Mammary epithelial cell (primary cell): ENCODE results near the gene LNP1.

Experiments
- CTCF ChIP-seq, 2 donors: IDR thresholded peaks in 1 of 2; conservative IDR thresholded peaks in 1 of 2; 2 replicates each; pipeline ENCODE4 v1.5.1; 2011 to 2012; ENCODE audit warnings: inconsistent platforms in 2 of 2, low read length in 2 of 2, mild to moderate bottlenecking in 2 of 2, control low read depth in 1 of 2, low read depth in 1 of 2; ENCODE audit not compliant: insufficient read depth in 1 of 2; ENCODE audit errors: extremely low read depth in 1 of 2
- EZH2 ChIP-seq: IDR thresholded peaks from 2 replicates; pipeline ENCODE4 v1.6.1; 2012; ENCODE audit warnings: low read length, inconsistent platforms, borderline replicate concordance

GRCh38 chr3:100370756-100371155 is 30.6 kb upstream of the LNP1 start:
- TF ChIP-seq CTCF (conservative IDR thresholded peaks at IDR 0.05 in 1 of 2, IDR thresholded peaks at IDR 0.05 in 1 of 2; ENCODE audit: extremely low read depth in 1 of 2, insufficient read depth in 1 of 2, low read depth in 1 of 2, low read length in 2 of 2) (no peak), EZH2 (no peak)
